Body of pancreas (tissue), 4 donors: ENCODE results near the gene TBC1D20.

ENCODE experiments used
- CTCF ChIP-seq, 7 experiments: fragments of 450-650 bp in 4 of 7; fragments of 200-600 bp in 3 of 7; sonication (generic) in 3 of 7; IDR thresholded peaks; one replicate each; pipeline ENCODE4 v1.5.1; 2016 to 2019; ENCODE audit warnings: antibody characterized with exemption in 7 of 7
- POLR2A ChIP-seq, 3 donors: fragments of 450-650 bp; IDR thresholded peaks; one replicate each; pipeline ENCODE4 v1.6.1; 2016; ENCODE audit warnings: antibody characterized with exemption in 3 of 3, mild to moderate bottlenecking in 2 of 3

- TF ChIP-seq CTCF (IDR thresholded peaks at IDR 0.05) (no peak), POLR2A (IDR thresholded peaks at IDR 0.05) (no peak)
Measured at GRCh38 chr20:427849-428657, 34.3 kb downstream of the TBC1D20 start.
